Germinal center (tissue), 1 donor: ENCODE results near the gene MRPL39.
"Not testable (repeated sequence)": the region's sequence is repeated elsewhere in the genome, so short reads cannot be mapped to it uniquely, and the experiment has no call there.

Experiments
- DNase-seq: peaks from one replicate; pipeline ENCODE4 v3.0.0; 2012; ENCODE audit warnings: mixed read lengths, low spot score

Gene MRPL39

GRCh38 chr21:25607151-25608043, at the start of gene MRPL39:
Gene MRPL39 (minus strand): TSS chr21:25607481. CDS start chr21:25607475, 6 bp downstream.
- DNase-seq, result peak; percentile 90

- no peak for DNase-seq
Measured at GRCh38 chr21:25656412-25656811, 49.1 kb upstream of the MRPL39 start.

- DNase-seq, result no peak
Measured at GRCh38 chr21:25649146-25649545, 41.9 kb upstream of the MRPL39 start.

- DNase-seq, result no peak
Measured at GRCh38 chr21:25647647-25648046, 40.4 kb upstream of the MRPL39 start.

GRCh38 chr21:25646474-25646873, 39.2 kb upstream of the MRPL39 start:
- no peak for DNase-seq

GRCh38 chr21:25643486-25643885, 36.2 kb upstream of the MRPL39 start:
- no peak for DNase-seq

DNA sequence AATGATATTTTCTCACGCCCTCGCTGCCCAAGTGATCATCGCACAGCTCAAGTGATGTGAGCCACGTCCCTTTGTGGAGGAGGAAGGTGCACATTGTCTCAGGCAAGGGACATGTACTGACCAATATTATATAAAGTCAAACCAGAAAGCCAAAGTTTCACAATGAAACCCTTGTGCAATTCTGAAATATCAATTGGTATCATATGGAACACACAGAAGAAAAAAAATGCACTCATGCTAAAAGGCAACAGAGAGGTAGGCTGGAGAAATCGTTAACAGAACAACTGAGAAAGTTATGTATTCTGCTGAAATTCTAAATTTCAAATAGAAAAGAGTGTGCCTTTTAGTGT, 33.6 kb upstream of the MRPL39 start:
- DNase-seq, result no peak

DNA sequence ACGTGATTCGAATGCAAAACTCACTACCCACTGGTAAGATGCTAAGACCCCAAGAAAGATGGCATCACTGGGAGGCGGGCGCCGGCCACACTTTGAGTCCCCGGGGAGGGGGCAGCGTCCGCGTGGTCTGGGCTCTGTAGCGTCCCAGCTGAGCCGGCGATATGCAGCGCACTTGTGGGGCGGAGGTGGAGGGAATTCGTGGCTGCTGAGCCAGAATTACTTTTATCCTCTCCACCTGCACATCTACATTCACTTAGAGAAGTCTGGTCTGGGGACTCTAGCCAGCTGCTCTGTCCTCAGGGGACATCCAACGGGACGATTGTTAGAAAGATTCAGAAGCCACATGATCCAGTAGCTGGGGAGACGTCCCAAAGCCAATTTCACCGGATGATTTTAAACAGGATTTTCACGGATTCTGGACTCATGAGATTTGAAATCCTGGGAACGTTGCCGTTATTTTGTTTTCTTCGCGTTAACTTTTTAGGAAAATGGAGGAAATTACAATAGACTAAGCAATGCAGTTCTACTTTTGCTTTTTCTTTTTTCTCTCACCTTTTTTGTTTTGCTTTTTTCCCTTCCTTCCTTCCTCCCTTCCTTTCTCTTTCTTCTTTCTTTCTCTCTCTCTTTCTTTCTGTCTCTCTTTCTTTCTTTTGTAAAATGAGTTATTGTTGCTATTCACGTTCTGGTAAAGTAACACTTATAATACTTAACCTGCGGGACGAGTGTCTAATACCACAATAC, 33.1 kb upstream of the MRPL39 start:
- DNase-seq, result peak; percentile 18

DNA sequence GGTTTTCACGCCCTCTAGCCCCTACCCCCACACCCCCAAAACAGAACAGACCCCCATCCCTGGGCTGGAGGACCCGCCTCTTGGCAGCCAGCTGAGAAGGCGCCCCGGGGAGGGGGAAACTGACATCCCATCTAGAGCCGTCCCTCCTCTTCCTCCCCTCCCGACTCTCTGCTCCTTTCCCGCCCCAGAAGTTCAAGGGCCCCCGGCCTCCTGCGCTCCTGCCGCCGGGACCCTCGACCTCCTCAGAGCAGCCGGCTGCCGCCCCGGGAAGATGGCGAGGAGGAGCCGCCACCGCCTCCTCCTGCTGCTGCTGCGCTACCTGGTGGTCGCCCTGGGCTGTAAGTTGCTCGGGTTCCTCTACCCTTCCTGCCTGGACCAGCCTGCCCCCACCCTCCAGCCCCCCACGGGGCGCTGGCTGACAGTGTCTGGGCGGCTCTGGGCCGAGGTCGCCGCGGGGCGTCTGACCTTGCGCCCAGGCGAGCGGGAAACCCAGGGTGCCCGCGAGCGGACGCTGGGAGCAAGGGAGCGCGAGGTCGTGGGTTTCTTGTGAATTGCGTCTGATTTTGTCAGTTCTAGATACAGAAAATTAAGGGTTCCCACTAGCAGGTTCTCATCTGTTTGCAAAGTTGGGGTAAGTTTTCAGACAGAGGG, 32.4 kb upstream of the MRPL39 start:
- peak; percentile 76 for DNase-seq

DNA sequence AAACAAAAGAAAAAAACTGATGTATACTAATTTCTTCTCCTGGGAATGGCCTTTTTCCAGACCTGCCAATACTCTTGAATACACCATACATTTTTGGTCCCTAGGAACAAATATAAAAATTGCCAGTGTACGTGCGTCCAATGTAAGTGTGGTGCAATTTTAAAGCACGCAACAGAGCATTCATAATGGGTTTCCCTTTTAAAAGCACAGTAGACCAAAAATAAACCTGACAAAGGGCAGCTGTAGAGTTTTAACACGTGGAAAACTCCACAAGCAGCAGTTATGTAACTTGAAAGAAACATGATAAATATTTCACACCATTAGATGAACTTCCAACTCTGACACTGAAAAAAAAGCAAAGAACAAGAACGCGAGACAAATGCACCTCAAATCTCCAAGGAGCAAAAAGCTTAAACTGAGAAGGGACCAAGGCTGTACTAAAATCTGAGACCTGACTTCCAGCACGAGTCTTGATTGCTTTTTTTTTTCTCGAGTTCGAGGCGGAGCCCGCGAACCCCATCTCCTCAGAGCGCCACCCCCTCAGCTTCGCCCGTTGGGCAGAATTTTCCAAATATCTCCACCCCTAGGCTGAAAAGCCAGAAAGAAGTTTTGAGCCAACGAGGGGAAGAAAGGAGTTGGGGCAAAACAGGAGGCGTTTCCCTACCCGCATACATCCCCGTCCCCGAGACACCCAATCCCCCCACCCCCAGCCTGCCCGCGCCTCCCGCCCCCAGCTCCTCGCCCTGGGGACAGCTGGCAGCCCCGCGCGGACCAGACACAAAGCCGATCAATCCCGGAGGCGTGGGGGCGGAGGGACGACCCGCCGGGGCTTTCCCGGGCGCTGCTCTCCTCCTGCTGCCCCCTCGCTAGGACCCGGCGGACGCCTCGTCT, 31.6 kb upstream of the MRPL39 start, which contains the start of gene JAM2:
Gene JAM2 (plus strand): TSS at position 599 of the 891 bp plus-strand sequence. CDS start 564 bp downstream, outside the sequence.
- DNase-seq, result peak; percentile 55

DNA sequence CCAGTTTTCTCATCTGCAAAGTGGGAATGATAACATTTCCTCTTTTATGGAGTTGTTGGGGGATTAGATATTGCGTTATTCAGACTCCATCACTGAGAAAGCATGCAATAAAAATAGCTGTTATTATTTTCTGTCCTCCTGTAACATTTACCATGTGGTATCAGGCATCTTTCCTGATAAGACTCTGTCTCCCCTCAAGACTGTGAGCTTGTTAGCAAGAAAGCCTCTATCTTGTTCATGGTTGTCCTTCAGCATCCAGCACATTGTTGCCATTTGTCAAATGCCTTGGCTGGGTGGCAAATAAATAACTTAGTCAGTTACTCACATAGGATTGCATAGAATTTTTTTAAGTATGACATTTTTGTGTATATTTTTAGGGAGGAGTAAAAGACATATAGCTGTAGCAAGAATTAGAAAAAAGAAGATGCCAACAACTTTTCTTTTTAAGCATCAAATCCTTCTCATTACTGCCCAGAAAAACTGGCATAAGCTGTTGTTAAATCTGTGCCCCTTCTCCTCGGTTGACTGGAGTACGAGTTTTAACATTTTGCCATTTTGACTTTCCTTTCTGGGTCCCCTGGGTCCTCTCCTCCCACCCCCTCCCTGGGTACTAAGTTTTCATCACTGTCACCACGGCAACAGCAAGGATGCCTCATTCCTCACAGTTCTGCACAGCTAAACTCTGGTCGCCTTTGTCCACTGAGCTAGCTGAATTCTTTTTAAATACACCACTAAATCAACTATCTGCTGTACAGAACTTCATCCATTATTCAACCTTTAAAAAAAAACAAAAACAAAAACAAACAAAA, 30.8 kb upstream of the MRPL39 start:
- peak; percentile 8 for DNase-seq

DNA sequence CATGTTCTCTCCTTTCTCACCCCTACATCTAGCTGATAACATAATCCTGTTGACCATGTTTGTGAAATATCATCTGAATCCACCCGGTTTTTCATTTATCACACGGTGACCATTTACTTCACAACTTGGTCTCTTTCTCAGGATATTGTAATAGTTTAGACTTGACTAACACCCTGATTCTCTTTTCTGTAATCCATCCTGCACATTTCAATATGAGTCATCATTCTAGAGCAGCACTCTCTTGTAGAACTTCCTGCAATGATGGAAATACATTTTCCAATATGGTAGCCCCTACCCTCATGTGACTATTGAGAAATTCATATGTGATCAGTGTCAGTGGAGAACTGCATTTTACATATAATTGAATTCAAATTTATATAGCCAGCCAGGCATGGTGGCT, 29.4 kb upstream of the MRPL39 start:
- no peak for DNase-seq

DNA sequence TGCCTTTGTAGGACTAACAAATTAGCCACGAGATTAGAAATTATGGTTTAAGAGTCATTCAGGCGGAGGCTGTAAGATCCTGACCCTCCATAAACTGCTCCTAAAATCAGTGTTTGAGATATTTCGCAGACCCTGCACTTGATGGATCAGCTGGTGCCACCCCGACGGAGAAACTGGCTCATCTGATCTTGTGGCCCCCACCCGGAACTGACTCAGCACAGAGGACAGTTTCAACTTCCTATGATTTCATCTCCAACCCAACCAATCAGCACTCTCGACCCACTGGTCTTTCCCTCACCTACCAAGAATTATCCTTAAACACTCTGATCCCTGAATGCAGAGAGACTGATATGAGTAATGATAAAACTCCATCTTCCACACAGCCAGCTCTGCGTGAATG, 28.0 kb upstream of the MRPL39 start:
- DNase-seq, result no peak

GRCh38 chr21:25632296-25632695, 25.0 kb upstream of the MRPL39 start:
- no peak for DNase-seq

- DNase-seq, result no peak
Measured at GRCh38 chr21:25626757-25627156, 19.5 kb upstream of the MRPL39 start.

DNA sequence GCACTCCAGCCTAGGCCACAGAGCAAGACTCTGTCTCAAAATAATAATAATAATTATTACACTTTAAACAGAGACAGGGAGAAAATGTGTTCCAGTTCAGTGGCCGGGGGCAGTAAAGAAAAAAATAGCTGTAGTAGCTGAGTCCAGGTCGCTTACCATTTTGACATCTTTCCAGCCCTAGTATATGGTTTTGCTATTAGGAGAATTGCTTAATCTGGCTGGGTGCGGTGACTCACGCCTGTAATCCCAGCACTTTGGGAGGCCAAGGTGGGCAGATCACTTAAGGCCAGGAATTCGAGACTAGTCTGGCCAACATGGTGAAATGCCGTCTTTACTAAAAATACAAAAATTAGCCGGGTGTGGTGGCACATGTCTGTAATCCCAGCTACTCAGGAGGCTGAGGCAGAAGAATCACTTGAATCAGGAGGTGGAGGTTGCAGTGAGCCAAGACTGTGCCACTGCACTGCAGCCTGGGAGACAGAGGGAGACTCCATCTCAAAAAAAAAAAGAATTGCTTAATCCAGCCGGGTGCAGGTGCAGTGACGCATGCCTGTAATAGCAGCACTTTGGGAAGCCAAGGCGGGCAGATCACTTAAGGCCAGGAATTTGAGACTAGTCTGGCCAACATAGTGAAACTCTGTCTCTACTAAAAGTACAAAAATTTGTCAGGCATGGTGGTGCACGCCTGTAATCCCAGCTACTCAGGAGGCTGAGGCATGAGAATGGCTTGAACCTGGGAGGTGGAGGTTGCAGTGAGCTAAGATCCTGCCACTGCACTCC, 18.7 kb upstream of the MRPL39 start:
- not testable (repeated sequence) for DNase-seq

DNA sequence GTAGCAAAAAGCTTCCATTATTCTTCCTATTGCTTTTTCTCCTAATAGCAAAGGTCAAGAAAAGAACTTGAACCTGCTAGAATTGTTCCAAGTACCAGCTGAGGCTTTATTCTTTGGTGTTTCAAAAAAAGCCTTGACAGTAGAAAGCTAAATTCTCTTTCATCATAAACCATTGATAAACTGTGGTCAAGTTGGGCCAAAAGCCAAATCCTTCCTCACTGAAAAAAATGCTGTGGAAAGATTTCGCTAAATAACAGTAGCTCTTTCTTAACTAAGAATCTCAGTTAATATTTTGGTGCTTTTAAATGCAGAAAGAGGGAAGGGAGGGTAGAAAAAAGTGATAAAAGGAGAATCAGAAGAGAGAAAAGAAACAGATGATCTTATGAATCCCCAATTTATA, 17.8 kb upstream of the MRPL39 start:
- no peak for DNase-seq

GRCh38 chr21:25624511-25624910, 17.2 kb upstream of the MRPL39 start:
- no peak for DNase-seq

DNA sequence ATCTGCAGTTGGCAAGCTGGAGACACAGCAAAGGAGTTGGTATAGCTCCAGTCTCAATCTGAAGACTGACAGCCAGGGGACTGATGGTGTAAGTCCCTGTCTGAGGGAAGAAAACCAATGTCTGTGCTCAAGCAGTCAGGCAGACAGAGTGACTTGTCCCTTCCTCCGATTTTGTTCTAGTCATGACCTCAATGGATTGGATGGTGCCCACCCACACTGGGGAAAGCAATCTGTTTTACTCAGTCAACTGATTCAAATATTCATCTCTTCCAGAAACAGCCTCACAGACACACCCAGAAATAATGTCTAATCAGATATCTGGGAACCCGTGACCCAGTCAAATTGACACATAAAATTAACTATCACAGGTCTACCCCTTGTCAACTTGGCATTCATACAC, 11.9 kb upstream of the MRPL39 start:
- no peak for DNase-seq

DNA sequence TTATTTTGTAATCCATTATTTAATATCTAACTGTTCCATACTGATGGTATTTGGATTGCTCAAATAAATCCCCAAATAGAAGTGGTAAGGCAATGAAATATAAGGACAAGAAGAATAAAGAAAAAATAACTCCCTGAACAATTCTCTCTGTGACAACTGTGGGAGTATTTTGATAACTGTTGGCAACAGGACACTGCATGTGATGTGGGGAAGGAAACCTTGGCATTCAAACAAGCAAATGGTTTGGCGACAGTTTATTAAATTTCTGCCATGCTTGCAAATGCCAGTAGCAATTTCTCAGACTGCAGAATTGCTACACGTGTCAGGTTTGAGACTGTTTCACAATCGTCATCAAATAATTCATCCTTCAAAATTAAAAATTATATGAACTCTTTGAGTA, 8.6 kb upstream of the MRPL39 start:
- no peak for DNase-seq
